HepG2 (cell line): ENCODE results near the gene P4HB. TPM values are rescaled to one million over a fixed set of nuclear protein-coding genes. Genes with fewer than 3 reads are reported as not detected.

Experiments used
- CAMTA2 ChIP-seq: sonication (generic); formaldehyde crosslinking; IDR thresholded peaks from 2 replicates; pipeline ENCODE4 v1.4.0; 2020; ENCODE audit warnings: mild to moderate bottlenecking, missing genetic modification reagents, borderline replicate concordance
- CHD2 ChIP-seq: IDR thresholded peaks from 2 replicates; pipeline ENCODE4 v1.6.1; 2011; ENCODE audit warnings: low read depth, low read length, improper control_type of control experiment
- DMAP1 ChIP-seq: IDR thresholded peaks from 2 replicates; pipeline ENCODE4 v1.6.1; 2016
- FUBP1 ChIP-seq: sonication (generic); formaldehyde crosslinking; IDR thresholded peaks from 2 replicates; pipeline ENCODE4 v1.5.1; 2020; ENCODE audit warnings: missing genetic modification reagents, mild to moderate bottlenecking, borderline replicate concordance
- GPBP1L1 ChIP-seq: sonication (generic); formaldehyde crosslinking; IDR thresholded peaks from 2 replicates; pipeline ENCODE4 v1.5.0; 2020; ENCODE audit warnings: mild to moderate bottlenecking, missing genetic modification reagents
- HOXA9 ChIP-seq: sonication (generic); formaldehyde crosslinking; IDR thresholded peaks from 2 replicates; pipeline ENCODE4 v1.8.1; 2022; ENCODE audit warnings: missing genetic modification reagents, mild to moderate bottlenecking, moderate library complexity, borderline replicate concordance
- MIXL1 ChIP-seq: IDR thresholded peaks from 2 replicates; pipeline ENCODE4 v1.6.1; 2016
- NKX3-1 ChIP-seq: sonication (generic); formaldehyde crosslinking; IDR thresholded peaks from 2 replicates; pipeline ENCODE4 v1.5.0; 2020; ENCODE audit warnings: missing genetic modification reagents
- PAWR ChIP-seq: sonication (generic); formaldehyde crosslinking; IDR thresholded peaks from 2 replicates; pipeline ENCODE4 v1.4.0; 2020; ENCODE audit warnings: missing genetic modification reagents, mild to moderate bottlenecking, borderline replicate concordance
- PLSCR1 ChIP-seq: sonication (generic); formaldehyde crosslinking; IDR thresholded peaks from 2 replicates; pipeline ENCODE4 v1.5.0; 2020; ENCODE audit warnings: missing genetic modification reagents, mild to moderate bottlenecking, borderline replicate concordance
- PRMT3 ChIP-seq: sonication (generic); formaldehyde crosslinking; IDR thresholded peaks from 2 replicates; pipeline ENCODE4 v1.8.1; 2022; ENCODE audit warnings: low read depth, mild to moderate bottlenecking, moderate library complexity, missing genetic modification reagents, borderline replicate concordance
- RBFOX2 ChIP-seq: fragments of 200-400 bp; formaldehyde crosslinking; IDR thresholded peaks from 2 replicates; pipeline ENCODE4 v1.6.1; 2017; ENCODE audit warnings: low read depth, mild to moderate bottlenecking, low read length
- SNRNP70 ChIP-seq: fragments of 200-400 bp; formaldehyde crosslinking; IDR thresholded peaks from 2 replicates; pipeline ENCODE4 v1.6.1; 2017; ENCODE audit warnings: mild to moderate bottlenecking, low read depth, low read length, moderate library complexity
- SOX13 ChIP-seq, 3 experiments: fragments of 450-650 bp in 1 of 3; sonication (generic) in 1 of 3; formaldehyde crosslinking in 1 of 3; IDR thresholded peaks in 2 of 3; conservative IDR thresholded peaks in 1 of 3; 2 replicates each; pipeline versions ENCODE4 v1.5.0 to v1.6.1; 2016 to 2020; ENCODE audit warnings: antibody characterized with exemption in 1 of 3, mild to moderate bottlenecking in 1 of 3, missing compliant biosample characterization in 1 of 3, missing genetic modification reagents in 1 of 3, moderate library complexity in 1 of 3
- SOX6 ChIP-seq, 2 experiments: fragments of 450-650 bp in 1 of 2; sonication (generic) in 1 of 2; formaldehyde crosslinking in 1 of 2; IDR thresholded peaks; 2 replicates each; pipeline versions ENCODE4 v1.4.0 to v1.6.1; 2017 to 2020; ENCODE audit warnings: antibody characterized with exemption in 1 of 2, mild to moderate bottlenecking in 1 of 2, missing genetic modification reagents in 1 of 2
- TFAP4 ChIP-seq: sonication (generic); IDR thresholded peaks from 2 replicates; pipeline ENCODE4 v1.6.1; 2016; ENCODE audit warnings: low read depth, borderline replicate concordance
- ZBTB1 ChIP-seq: sonication (generic); formaldehyde crosslinking; IDR thresholded peaks from 2 replicates; pipeline ENCODE4 v1.4.0; 2020; ENCODE audit warnings: missing genetic modification reagents, borderline replicate concordance
- ZBTB3 ChIP-seq: sonication (generic); formaldehyde crosslinking; IDR thresholded peaks from 2 replicates; pipeline ENCODE4 v1.4.0; 2020; ENCODE audit warnings: low read depth, mild to moderate bottlenecking, moderate library complexity, missing genetic modification reagents, borderline replicate concordance
- ZFY ChIP-seq: sonication (generic); formaldehyde crosslinking; IDR thresholded peaks from 2 replicates; pipeline ENCODE4 v1.4.0; 2020; ENCODE audit warnings: missing genetic modification reagents
- ZKSCAN8 ChIP-seq: IDR thresholded peaks from 2 replicates; pipeline ENCODE4 v1.6.1; 2016; ENCODE audit warnings: borderline replicate concordance, missing genetic modification reagents, missing compliant biosample characterization
- ZMAT3 ChIP-seq: sonication (generic); formaldehyde crosslinking; conservative IDR thresholded peaks from 2 replicates; pipeline ENCODE4 v1.7.0; 2021; ENCODE audit warnings: missing genetic modification reagents
- ZNF703 ChIP-seq: sonication (generic); formaldehyde crosslinking; IDR thresholded peaks from 2 replicates; pipeline ENCODE4 v1.5.1; 2020; ENCODE audit warnings: missing genetic modification reagents, mild to moderate bottlenecking, moderate library complexity, borderline replicate concordance
- ZNF768 ChIP-seq: sonication (generic); formaldehyde crosslinking; IDR thresholded peaks from 2 replicates; pipeline ENCODE4 v1.4.0; 2020; ENCODE audit warnings: missing genetic modification reagents
- ZSCAN9 ChIP-seq: IDR thresholded peaks from 2 replicates; pipeline ENCODE4 v1.6.1; 2016; ENCODE audit warnings: borderline replicate concordance
- polyA plus RNA-seq, 8 experiments: library from polyadenylated mRNA; depleted of rRNA in 3 of 8; stranded (reverse) in 7 of 8; unstranded in 1 of 8; fragments of >200 nt; fragmentation: Illumina TruSeq in 4 of 8; extraction: Trizol in 4 of 8; gene quantifications; 2 replicates each; pipeline versions ENCODE4 v1.2.1 to v1.2.3, GENCODE V29; 2011 to 2016; ENCODE audit warnings: low read depth in 4 of 8, missing spikeins in 1 of 8, mixed read lengths in 1 of 8; ENCODE audit not compliant: insufficient read depth in 1 of 8
- total RNA-seq, 5 experiments: library from RNA; depleted of rRNA; stranded (reverse); fragments of >200 nt; fragmentation: Illumina TruSeq; extraction: Trizol; gene quantifications; 2 replicates each; pipeline ENCODE4 v1.2.3, GENCODE V29; 2016; ENCODE audit warnings: low read depth in 1 of 5

The P4HB gene
- total and polyA plus RNA-seq, 2 of the 13 experiments (the other 11 are each of a cell fraction or from before 2014, with no cell fraction given), result 185 to 782 TPM

GRCh38 chr17:81860756-81861568 lies 627 bp upstream of the P4HB start (continued):
- TF ChIP-seq ZMAT3 (CRISPR knock-in tag), result peak; percentile 82
- no peak for TF ChIP-seq SOX13 (IDR thresholded peaks at IDR 0.05)
- TF ChIP-seq SOX13 (CRISPR knock-in tag; conservative IDR thresholded peaks at IDR 0.05 in 1 of 2, IDR thresholded peaks at IDR 0.05 in 1 of 2), result peak in 1 of 2 experiments; percentile 54; a peak in 3 of 4 replicates
- peak; percentile 82; the same call in 1 of the 2 replicates for TF ChIP-seq CHD2
- peak; percentile 98 for TF ChIP-seq RBFOX2
- TF ChIP-seq ZBTB3 (CRISPR knock-in tag), result peak; percentile 69; the same call in 1 of the 2 replicates
- peak; percentile 15; the same call in 1 of the 2 replicates for TF ChIP-seq ZKSCAN8 (CRISPR knock-in tag)
- peak; percentile 81; the same call in 1 of the 2 replicates for TF ChIP-seq ZSCAN9 (CRISPR knock-in tag)
- no peak for TF ChIP-seq NKX3-1 (CRISPR knock-in tag)
- TF ChIP-seq TFAP4, result peak; percentile 54; the same call in 1 of the 2 replicates
- TF ChIP-seq ZNF703 (CRISPR knock-in tag), result peak; percentile 84; the same call in 1 of the 2 replicates
- TF ChIP-seq CAMTA2, result peak; percentile 75; the same call in 1 of the 2 replicates
- TF ChIP-seq PLSCR1 (CRISPR knock-in tag), result no peak
- TF ChIP-seq PAWR (CRISPR knock-in tag), result no peak
- peak; percentile 83 for TF ChIP-seq ZNF768 (CRISPR knock-in tag)
- TF ChIP-seq ZBTB1, result peak; percentile 35; the same call in 1 of the 2 replicates
- no peak for TF ChIP-seq GPBP1L1 (CRISPR knock-in tag)
- TF ChIP-seq PRMT3 (CRISPR knock-in tag), result peak; percentile 84; the same call in 1 of the 2 replicates
- TF ChIP-seq DMAP1 (CRISPR knock-in tag), result peak; percentile 98
- no peak for TF ChIP-seq SNRNP70
- peak; percentile 64; the same call in 1 of the 2 replicates for TF ChIP-seq FUBP1 (CRISPR knock-in tag)
- TF ChIP-seq HOXA9, result no peak
- TF ChIP-seq SOX6 (IDR thresholded peaks at IDR 0.05), result no peak
- TF ChIP-seq SOX6 (CRISPR knock-in tag; IDR thresholded peaks at IDR 0.05), result peak; percentile 86
- TF ChIP-seq MIXL1, result peak; percentile 61; the same call in 1 of the 2 replicates
- peak; percentile 90 for TF ChIP-seq ZFY (CRISPR knock-in tag)
